H1 (cell line): Measurements from ENCODE around the gene SLC19A1. TPM values are rescaled to one million over a fixed set of nuclear protein-coding genes. Genes with fewer than 3 reads are reported as not detected.

Experiments used
- CBX5 ChIP-seq: fragments of 300-800, 300-1000 bp; sonication (generic); IDR thresholded peaks from 2 replicates; pipeline ENCODE4 v1.7.1; 2016; ENCODE audit warnings: antibody characterized with exemption, low read length, low read depth
- CEBPB ChIP-seq: IDR thresholded peaks from 2 replicates; pipeline ENCODE4 v1.6.1; 2012; ENCODE audit warnings: low read depth, low read length
- HDAC2 ChIP-seq, 2 experiments: fragments of 300-600 bp in 1 of 2; sonication (generic) in 1 of 2; IDR thresholded peaks; 2 replicates each; pipeline ENCODE4 v1.6.1; 2011 to 2012; ENCODE audit warnings: low read depth in 2 of 2, low read length in 2 of 2, mild to moderate bottlenecking in 2 of 2, moderate library complexity in 2 of 2, borderline replicate concordance in 1 of 2, inconsistent platforms in 1 of 2
- RNF2 ChIP-seq: fragments of 200-900, 300-1000 bp; sonication (generic); IDR thresholded peaks from 2 replicates; pipeline ENCODE4 v1.7.1; 2016; ENCODE audit warnings: borderline replicate concordance, low read depth, mild to moderate bottlenecking, antibody characterized with exemption, low read length; ENCODE audit not compliant: poor library complexity, severe bottlenecking; ENCODE audit errors: missing control alignments
- ZNF274 ChIP-seq: IDR thresholded peaks from 2 replicates; pipeline ENCODE4 v1.7.0; 2012; ENCODE audit warnings: low read length, borderline replicate concordance; ENCODE audit errors: extremely low read depth
- polyA plus RNA-seq, 7 experiments: library from polyadenylated mRNA; depleted of rRNA in 3 of 7; stranded (reverse) in 5 of 7; unstranded in 2 of 7; fragments of >200 nt in 5 of 7; fragments of 200-250 nt in 2 of 7; gene quantifications; 1 replicate in 5 of 7; 2 replicates in 1 of 7; 4 replicates in 1 of 7; pipeline versions ENCODE4 v1.2.1 to v1.2.3, GENCODE V29; 2011 to 2013; ENCODE audit warnings: missing spikeins in 2 of 7, mixed read lengths in 2 of 7
- total RNA-seq: library from RNA; stranded (reverse); fragmentation: NEBNext Ultra II Directional; extraction: Animal tissue kit (Norgen Biotek cat#: 25700); gene quantifications from 2 replicates; pipeline ENCODE4 v1.2.1, GENCODE V29; 2021
- TF ChIP-seq, protein P1 (sequence below): fragments of 300-600 bp; sonication (generic); IDR thresholded peaks from 2 replicates; pipeline ENCODE4 v1.7.1; 2012; ENCODE audit warnings: low read length, moderate library complexity, mild to moderate bottlenecking, inconsistent platforms; ENCODE audit not compliant: insufficient replicate concordance

The SLC19A1 gene
- total and polyA plus RNA-seq, 2 of the 8 experiments (the other 6 are each of a cell fraction or from before 2014, with no cell fraction given), result 31.6 to 43.8 TPM

DNA sequence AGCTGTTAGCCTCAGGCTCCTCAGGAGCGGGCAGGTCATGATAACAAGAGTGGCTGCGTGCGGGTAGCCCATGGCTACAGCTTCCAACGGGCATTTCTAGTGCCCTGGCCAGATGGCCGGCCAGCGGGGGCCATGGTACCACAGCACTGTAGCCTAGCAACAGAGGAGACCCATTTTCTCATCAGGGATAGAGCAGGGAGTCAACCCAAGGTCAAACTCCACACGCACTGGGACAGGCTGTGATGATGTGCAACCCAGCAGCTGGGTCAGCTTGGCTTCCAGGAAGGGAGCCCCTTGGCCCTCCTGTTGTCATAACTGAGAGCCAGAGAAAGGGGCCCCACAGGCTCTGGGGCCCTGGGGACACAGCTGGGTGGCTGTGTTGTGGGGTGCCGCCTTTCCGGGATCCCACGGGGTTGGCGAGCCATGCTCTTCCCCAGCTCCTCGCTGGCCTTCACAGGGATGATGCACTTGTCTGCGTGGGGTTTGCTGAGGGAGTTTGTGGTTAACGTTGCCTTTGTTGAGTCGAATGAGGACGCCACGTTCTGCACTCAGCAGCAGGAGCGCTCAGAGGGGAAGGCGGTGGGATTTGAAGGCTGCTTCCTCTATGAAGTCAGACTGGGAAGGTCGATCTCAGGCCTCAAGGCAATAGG, 91.0 kb downstream of the SLC19A1 start (continued):
- TF ChIP-seq, protein P1, sequence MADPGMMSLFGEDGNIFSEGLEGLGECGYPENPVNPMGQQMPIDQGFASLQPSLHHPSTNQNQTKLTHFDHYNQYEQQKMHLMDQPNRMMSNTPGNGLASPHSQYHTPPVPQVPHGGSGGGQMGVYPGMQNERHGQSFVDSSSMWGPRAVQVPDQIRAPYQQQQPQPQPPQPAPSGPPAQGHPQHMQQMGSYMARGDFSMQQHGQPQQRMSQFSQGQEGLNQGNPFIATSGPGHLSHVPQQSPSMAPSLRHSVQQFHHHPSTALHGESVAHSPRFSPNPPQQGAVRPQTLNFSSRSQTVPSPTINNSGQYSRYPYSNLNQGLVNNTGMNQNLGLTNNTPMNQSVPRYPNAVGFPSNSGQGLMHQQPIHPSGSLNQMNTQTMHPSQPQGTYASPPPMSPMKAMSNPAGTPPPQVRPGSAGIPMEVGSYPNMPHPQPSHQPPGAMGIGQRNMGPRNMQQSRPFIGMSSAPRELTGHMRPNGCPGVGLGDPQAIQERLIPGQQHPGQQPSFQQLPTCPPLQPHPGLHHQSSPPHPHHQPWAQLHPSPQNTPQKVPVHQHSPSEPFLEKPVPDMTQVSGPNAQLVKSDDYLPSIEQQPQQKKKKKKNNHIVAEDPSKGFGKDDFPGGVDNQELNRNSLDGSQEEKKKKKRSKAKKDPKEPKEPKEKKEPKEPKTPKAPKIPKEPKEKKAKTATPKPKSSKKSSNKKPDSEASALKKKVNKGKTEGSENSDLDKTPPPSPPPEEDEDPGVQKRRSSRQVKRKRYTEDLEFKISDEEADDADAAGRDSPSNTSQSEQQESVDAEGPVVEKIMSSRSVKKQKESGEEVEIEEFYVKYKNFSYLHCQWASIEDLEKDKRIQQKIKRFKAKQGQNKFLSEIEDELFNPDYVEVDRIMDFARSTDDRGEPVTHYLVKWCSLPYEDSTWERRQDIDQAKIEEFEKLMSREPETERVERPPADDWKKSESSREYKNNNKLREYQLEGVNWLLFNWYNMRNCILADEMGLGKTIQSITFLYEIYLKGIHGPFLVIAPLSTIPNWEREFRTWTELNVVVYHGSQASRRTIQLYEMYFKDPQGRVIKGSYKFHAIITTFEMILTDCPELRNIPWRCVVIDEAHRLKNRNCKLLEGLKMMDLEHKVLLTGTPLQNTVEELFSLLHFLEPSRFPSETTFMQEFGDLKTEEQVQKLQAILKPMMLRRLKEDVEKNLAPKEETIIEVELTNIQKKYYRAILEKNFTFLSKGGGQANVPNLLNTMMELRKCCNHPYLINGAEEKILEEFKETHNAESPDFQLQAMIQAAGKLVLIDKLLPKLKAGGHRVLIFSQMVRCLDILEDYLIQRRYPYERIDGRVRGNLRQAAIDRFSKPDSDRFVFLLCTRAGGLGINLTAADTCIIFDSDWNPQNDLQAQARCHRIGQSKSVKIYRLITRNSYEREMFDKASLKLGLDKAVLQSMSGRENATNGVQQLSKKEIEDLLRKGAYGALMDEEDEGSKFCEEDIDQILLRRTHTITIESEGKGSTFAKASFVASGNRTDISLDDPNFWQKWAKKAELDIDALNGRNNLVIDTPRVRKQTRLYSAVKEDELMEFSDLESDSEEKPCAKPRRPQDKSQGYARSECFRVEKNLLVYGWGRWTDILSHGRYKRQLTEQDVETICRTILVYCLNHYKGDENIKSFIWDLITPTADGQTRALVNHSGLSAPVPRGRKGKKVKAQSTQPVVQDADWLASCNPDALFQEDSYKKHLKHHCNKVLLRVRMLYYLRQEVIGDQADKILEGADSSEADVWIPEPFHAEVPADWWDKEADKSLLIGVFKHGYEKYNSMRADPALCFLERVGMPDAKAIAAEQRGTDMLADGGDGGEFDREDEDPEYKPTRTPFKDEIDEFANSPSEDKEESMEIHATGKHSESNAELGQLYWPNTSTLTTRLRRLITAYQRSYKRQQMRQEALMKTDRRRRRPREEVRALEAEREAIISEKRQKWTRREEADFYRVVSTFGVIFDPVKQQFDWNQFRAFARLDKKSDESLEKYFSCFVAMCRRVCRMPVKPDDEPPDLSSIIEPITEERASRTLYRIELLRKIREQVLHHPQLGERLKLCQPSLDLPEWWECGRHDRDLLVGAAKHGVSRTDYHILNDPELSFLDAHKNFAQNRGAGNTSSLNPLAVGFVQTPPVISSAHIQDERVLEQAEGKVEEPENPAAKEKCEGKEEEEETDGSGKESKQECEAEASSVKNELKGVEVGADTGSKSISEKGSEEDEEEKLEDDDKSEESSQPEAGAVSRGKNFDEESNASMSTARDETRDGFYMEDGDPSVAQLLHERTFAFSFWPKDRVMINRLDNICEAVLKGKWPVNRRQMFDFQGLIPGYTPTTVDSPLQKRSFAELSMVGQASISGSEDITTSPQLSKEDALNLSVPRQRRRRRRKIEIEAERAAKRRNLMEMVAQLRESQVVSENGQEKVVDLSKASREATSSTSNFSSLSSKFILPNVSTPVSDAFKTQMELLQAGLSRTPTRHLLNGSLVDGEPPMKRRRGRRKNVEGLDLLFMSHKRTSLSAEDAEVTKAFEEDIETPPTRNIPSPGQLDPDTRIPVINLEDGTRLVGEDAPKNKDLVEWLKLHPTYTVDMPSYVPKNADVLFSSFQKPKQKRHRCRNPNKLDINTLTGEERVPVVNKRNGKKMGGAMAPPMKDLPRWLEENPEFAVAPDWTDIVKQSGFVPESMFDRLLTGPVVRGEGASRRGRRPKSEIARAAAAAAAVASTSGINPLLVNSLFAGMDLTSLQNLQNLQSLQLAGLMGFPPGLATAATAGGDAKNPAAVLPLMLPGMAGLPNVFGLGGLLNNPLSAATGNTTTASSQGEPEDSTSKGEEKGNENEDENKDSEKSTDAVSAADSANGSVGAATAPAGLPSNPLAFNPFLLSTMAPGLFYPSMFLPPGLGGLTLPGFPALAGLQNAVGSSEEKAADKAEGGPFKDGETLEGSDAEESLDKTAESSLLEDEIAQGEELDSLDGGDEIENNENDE, result no peak
- TF ChIP-seq ZNF274 (no peak), CBX5 (no peak), RNF2 (no peak), HDAC2 (IDR thresholded peaks at IDR 0.05; ENCODE audit: borderline replicate concordance in 1 of 2, low read depth in 2 of 2, low read length in 2 of 2) (no peak), CEBPB (no peak)
